Transverse colon (tissue), 4 donors: ENCODE measurements around the gene BCL11B.

Experiments
- CTCF ChIP-seq, 5 experiments: fragments of 200-600 bp in 3 of 5; fragments of 450-650 bp in 2 of 5; sonication (generic) in 3 of 5; IDR thresholded peaks; 1 replicate in 2 of 5; 2 replicates in 3 of 5; pipeline ENCODE4 v1.5.1; 2016 to 2017; ENCODE audit warnings: antibody characterized with exemption in 5 of 5, inconsistent platforms in 3 of 5, mild to moderate bottlenecking in 2 of 5, moderate library complexity in 1 of 5
- EP300 ChIP-seq: sonication (generic); formaldehyde crosslinking; IDR thresholded peaks from one replicate; pipeline ENCODE4 v1.6.1; 2017; ENCODE audit warnings: antibody characterized with exemption, low read depth
- POLR2A ChIP-seq: fragments of 450-650 bp; IDR thresholded peaks from one replicate; pipeline ENCODE4 v1.6.1; 2016; ENCODE audit warnings: antibody characterized with exemption, mild to moderate bottlenecking, moderate library complexity
- POLR2AphosphoS5 ChIP-seq, 3 donors: sonication (generic); formaldehyde crosslinking; IDR thresholded peaks; one replicate each; pipeline ENCODE4 v1.6.1; 2016; ENCODE audit warnings: antibody characterized with exemption in 3 of 3

GRCh38 chr14:99271951-99272631 lies at the start of gene BCL11B:
- TF ChIP-seq CTCF (IDR thresholded peaks at IDR 0.05) (peak in 4 of 5 experiments; percentile 30 to 58 (median 50)), POLR2A (peak; percentile 48), EP300 (no peak), POLR2AphosphoS5 (IDR thresholded peaks at IDR 0.05) (peak; percentile 12 to 57 (median 45))
